CD4-positive, alpha-beta T cell treated with Interleukin-15 for 4 hours (primary cell): ENCODE data around the gene RET.

Experiments used
- DNase-seq: peaks from one replicate; pipeline ENCODE4 v3.0.0-alpha.2; 2020; ENCODE audit warnings: low spot score

The RET gene

DNA sequence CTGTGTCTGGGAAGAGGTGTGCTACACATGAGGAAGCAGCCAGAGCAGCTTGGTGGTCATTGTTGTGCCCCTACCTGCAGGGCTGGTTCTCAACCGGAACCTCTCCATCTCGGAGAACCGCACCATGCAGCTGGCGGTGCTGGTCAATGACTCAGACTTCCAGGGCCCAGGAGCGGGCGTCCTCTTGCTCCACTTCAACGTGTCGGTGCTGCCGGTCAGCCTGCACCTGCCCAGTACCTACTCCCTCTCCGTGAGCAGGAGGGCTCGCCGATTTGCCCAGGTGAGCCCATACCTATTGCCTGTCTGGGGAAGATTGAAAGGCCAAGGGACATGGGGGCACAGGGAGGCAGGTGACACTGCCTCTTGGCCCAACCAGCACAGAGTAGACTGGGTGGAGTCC is 32.1 kb downstream of the RET start:
- DNase-seq, result no peak

DNA sequence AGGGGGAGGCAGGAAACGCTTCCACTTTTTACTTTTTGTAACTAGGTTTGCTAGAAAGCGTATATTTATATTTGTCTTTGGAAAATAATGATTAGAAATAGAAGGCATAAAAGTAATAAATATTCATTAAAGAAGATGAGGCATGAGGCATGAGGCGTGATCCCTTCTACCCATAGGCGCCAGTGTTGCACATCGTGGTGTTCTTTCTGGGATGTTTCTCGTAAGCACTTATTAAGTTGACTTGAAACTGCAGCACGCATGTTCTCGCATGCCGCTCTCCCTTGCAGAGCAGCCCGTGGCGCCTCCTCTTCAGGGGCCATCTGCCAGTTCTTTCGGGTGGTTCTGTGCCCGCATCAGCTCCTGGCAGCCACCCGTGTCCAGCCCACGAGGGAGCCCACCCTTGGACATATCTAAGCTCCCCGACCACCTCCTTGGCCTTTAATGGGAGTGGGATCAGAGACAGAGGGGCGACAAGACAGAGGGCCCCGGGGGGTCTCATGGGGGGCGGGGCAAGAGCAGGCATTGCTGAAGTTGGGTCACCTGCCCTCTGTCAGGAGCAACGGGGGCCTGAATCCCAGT is 32.9 kb downstream of the RET start:
- DNase-seq, result no peak

DNA sequence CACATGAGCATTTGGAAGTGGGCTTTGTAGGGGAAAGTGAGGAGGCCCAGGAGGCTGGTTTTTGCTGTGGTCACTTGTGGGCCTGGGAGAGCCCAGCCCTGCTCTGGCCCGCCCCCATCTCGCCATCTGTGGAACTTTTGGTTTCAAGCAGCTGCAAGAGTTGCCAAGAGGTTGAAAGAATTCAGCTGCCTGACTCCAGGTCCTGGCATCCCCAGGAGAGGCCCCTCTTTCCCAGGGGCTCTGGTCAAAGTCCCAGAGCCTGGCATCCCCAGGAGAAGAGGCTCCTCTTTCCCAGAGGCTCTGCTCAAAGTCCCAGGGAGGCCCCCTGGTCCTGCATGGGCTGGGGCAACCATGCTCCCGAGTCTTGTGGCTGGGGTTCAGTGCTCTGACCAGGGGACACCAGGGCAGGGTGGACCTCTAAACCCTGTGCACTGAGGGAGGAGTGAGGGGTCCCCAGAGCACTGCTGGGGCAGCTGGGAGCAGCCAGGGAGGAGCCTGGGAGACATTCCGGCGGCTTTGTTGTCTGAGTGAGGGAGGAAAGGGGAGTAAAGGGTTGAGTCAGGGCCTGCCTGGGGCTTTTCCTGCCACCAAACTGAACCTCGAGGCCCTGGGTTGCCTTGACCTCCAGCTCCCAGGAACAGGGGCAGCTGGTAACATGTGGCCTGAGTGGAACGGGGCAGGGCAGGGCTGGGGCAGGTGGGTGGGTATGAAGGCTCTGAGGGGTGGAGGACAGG is 33.6 kb downstream of the RET start:
- DNase-seq, result no peak

DNA sequence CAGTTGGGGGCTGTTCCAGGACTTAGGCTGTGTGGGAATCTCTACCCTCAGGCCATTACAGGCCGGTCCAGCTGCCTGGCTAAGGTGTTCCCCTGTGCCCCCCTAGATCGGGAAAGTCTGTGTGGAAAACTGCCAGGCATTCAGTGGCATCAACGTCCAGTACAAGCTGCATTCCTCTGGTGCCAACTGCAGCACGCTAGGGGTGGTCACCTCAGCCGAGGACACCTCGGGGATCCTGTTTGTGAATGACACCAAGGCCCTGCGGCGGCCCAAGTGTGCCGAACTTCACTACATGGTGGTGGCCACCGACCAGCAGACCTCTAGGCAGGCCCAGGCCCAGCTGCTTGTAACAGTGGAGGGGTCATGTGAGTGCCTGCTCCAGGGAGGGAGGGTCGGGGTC is 34.2 kb downstream of the RET start:
- no peak for DNase-seq

DNA sequence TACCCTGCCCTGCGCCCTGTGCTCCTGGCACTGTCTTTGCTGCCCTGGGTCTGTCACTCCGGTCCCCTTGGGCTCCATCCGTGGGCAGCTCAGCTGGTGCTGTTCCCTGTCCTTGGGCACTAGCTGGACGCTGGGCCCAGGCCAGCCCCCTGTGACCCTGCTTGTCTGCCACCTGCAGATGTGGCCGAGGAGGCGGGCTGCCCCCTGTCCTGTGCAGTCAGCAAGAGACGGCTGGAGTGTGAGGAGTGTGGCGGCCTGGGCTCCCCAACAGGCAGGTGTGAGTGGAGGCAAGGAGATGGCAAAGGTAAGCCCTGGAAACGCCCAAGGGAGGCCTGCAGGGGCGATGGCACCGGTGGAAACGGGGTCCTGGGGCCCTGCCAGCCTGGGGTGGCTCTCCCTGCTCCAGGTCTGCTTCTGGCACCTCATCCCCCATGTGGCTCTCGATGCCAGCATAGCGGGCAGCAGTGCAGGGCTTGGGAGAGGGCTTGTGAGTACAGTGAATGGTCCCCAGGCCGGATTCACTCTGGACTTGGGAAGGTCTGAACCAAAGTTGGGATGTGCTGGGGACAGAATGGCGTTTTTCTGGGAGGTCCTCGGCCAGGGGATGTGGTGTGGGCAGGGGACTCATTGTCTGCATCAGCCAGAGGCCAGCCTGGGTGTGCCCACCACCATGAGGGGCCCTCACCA is 35.2 kb downstream of the RET start:
- DNase-seq, result no peak

DNA sequence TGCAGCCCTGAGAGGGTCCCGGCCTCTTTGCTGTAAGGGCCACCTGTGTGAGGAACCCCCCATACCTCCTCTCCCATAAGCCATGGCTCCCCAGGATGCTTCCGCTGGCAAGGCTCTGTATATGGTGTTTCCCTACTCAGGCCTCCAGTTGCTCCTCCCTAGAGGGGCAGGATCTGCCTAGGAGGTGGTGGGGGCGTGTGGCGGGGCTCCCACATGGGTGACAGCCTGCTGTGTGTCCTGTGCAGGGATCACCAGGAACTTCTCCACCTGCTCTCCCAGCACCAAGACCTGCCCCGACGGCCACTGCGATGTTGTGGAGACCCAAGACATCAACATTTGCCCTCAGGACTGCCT is 35.7 kb downstream of the RET start:
- no peak for DNase-seq

DNA sequence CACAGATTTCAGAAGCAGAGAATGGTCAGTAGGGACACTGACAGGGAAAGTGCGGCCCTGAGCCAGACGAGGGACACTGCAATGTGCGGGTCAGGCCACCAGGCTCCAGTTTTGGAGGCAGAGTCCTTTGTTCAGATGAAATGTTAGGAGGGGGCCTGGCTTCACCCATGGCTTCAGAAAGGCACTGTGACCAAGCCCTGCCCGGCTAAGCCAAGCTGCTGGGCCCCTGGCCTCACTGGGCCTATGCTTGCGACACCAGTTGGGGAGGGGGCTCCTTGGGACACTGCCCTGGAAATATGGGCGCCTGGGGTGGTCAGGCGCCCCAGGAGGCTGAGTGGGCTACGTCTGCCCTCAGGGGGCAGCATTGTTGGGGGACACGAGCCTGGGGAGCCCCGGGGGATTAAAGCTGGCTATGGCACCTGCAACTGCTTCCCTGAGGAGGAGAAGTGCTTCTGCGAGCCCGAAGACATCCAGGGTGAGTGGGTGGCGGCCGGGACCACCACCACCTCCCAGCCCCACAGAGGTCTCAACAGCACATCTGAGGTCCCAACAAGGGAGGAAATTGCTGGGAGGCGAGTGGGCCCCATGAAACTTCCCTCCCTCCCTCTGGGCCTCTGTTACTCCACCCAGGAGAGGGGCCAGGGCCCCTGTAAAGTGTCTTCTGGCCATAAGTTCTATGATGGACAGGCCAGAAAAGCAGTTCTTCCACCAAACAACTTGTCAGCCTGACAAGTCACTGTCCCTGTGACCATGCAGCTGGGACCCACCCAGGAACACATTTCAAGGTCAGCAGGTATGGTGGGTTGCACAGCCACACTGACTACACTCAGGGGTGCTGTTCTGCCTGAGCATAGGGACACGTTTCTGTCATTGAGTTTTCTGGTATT is 36.6 kb downstream of the RET start:
- DNase-seq, result no peak

DNA sequence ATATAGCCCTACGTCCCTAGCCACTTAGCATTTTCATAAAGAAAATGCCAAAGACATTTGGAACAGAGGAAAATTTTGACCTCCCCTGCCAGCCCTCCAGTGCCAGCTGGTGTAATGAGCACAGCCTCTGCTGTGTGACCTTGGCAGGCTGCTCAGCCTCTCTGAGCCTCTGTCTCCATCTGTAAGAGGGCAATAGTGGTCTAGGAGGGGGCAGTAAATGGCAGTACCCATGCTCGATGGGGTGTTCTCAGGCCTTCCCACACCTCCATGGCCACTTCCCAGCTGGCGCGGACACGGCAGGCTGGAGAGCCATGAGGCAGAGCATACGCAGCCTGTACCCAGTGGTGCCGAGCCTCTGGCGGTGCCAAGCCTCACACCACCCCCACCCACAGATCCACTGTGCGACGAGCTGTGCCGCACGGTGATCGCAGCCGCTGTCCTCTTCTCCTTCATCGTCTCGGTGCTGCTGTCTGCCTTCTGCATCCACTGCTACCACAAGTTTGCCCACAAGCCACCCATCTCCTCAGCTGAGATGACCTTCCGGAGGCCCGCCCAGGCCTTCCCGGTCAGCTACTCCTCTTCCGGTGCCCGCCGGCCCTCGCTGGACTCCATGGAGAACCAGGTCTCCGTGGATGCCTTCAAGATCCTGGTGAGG is 37.3 kb downstream of the RET start:
- DNase-seq, result no peak

DNA sequence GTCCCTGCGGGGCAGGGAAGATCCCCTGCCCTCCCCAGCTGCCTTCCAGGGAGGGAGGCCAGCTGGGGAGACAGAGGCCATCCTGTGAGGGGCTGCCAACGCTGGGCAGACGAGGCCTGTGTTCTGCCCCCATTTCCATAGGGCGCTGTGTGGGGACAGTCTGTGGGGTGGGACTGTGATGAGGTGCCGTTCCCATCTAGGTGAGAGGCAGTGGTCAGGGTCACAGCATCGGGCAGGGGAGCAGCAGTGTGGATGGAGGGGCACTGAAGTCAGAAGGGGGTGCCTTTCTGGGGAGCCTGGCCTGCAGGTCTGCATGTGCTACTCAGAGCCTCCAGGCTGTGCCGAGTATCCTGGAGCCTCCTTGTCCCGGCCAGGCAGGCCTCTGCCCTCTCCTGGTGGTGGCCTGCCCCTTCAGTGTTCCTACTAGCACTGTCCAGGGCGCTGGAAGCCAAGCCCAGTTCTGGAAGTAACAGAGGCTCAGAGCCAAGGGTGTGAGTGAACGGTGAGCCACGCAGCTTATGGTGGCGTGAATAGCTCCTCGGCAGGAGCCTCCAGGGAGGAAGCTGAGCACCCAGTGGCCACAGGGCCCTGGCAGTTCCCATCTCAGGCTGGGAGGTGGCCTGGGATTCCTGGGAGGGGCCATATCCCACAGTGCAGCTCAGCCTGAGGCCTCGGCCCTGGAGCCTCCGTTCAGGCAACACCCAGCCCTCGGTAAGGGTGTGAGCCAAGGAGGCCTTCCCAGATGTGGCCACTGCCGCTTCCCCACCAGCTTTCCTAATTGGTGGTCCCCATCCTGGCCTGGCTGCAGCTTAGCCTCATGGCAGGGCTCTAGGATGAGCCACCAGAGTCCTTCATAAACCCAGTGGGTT is 38.1 kb downstream of the RET start:
- no peak for DNase-seq

DNA sequence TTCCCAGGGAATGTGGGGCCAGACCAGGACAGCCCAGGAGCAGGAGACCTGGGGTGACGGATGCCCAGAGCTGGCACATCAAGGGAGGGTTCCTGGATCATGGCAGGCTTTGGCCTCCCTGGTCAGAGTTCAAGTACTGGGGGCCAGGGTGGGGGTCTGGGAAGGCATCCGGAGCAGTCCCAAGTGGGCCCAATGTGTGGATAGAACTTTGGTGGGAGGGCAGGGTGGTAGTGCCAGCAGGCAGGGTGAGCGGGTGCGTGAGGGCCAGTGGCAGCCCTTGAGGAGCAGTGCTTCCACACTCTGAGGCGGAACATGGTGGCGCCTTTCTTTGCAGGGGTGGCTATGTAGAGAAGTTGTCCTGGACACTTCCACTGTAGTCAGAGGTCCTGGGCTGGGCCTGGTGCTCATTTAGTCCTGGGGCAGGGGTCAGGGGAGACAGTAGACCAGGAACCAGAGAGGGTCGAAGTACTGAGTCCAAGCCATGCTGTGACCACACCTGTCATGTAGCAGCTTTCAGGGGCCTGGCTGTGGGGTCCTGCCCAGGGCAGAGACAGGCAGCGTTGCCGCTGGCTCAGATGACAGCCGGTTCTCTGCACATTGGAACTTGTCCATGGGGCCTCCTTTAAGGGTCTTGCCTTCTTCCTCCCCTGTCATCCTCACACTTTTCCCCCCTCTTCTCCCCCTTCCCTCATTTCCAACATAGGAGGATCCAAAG is 39.2 kb downstream of the RET start:
- DNase-seq, result no peak

DNA sequence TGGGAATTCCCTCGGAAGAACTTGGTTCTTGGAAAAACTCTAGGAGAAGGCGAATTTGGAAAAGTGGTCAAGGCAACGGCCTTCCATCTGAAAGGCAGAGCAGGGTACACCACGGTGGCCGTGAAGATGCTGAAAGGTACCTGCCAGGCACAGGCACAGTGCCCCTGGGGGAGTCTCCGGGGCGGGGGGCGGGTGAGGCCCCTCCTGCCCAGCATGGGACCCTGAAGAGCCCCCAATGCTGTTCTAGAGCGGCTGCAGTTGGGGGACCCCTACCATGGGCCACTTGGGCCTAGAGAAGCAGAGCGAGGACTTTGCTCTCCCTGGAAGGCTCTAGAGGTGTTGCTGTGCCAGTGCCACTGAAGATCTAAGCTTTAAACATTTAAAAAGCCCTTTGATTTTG is 39.7 kb downstream of the RET start:
- no peak for DNase-seq

DNA sequence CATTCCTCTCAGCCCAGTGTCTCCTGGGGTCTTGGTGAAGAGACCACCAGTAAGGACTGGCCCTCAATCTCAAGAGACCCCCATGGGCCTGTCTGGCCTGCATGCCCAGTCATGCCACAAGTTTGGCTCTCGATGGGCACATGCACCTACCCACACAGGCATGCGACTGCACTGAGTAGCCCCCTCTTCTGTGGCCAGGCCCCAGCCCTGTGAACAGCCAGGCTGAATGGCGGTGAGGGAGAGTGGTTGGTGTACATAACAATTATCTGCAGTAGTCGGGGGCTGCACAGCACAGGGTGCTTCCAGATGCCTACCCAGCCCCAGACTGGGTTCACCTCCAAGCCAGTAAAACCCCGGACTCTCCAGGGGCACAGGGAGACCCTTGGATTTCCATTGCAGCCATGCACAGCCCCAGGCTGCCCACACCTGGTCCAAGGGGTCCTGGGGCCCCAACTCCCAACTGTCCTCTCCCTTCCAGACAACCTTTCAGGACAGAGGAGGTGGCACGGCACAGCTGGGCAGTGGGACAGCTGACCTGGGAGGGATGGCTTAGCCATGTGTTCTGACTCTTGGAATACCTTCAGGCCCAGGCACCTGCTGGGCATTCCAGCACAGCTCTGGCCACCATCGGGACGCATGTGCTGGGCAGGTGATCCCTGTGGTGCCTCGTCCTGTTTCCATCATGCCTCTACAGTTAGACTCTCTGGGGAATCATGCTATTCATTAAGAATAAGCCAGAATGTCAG is 40.3 kb downstream of the RET start:
- DNase-seq, result no peak

DNA sequence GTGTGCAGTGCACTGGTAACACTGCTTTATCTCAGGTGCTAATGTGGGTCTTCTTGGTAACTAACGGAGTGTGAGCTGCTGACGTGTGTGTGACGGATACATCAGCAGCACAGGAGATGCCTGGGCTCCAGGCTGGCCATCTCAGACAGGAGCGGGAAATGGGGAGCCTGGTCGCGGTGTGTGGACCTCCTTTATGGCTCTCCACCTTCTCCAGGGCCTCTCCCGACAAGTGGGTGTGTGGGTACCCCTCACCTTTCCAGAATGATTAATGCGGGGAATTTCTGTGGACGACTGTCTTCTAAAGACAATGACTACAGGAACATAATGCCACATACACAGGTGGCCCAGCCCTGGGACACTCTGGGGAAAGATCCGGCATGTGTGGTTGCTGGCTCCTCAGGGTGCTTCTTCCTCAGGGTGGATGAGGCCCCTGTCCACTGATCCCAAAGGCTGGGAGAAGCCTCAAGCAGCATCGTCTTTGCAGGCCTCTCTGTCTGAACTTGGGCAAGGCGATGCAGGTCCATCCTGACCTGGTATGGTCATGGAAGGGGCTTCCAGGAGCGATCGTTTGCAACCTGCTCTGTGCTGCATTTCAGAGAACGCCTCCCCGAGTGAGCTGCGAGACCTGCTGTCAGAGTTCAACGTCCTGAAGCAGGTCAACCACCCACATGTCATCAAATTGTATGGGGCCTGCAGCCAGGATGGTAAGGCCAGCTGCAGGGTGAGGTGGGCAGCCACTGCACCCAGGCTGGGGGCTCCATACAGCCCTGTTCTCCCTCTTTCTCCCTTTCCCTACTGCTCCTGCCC is 41.1 kb downstream of the RET start:
- no peak for DNase-seq

DNA sequence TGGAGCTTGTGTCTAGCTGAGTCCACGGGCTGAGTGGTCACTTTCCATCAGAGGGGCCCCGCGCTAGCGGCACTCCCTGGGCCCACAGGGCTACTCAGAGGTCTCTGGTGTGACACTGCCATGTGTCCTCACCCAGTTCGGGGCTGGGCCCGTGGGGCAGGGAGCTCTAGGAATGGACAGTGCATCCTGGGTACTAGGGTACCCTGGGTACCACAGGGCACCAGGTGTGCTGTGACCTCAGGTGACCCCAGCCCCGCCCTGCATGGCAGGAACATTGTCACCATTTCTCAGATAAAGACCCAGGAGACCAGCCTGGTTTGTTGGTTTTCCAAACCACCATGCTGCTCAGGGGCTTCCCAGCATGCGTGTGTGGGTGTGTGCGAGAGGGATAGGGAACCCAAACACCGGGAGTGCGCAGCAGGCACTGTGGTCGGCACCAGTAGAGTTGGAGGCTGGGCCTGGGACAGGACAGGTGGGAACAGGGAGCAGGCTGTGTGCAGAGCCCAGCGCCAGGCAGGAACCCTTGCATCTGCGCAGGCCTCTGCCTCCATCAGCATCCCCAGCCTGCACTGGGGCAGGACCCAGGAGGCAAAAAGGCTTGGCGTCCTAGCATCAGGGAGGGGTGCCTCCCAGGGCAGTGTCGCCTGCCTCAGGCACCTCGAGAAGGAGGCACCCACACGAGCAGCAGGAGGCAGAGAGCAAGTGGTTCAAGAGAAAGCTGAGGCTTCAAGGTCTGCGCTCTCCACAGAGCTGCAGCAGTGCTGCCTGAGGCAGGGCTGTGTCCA is 42.0 kb downstream of the RET start:
- no peak for DNase-seq

DNA sequence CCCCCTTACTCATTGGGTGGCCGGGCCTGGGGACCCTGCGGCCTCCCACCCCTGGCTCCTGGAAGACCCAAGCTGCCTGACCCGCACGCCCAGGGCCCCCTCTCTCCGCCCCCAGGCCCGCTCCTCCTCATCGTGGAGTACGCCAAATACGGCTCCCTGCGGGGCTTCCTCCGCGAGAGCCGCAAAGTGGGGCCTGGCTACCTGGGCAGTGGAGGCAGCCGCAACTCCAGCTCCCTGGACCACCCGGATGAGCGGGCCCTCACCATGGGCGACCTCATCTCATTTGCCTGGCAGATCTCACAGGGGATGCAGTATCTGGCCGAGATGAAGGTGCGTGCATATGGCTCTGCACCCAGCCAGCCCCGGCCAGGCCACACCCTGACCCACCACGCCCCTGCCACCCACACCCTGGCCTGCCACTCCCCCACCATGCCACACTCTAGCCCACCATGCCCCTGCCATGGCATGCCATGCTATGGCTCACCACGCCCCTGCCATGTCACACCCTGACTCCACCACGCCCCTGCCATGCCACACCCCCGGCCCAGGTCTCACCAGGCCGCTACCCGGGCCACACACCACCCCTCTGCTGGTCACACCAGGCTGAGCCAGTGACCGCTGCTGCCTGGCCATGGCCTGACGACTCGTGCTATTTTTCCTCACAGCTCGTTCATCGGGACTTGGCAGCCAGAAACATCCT is 42.7 kb downstream of the RET start:
- no peak for DNase-seq

DNA sequence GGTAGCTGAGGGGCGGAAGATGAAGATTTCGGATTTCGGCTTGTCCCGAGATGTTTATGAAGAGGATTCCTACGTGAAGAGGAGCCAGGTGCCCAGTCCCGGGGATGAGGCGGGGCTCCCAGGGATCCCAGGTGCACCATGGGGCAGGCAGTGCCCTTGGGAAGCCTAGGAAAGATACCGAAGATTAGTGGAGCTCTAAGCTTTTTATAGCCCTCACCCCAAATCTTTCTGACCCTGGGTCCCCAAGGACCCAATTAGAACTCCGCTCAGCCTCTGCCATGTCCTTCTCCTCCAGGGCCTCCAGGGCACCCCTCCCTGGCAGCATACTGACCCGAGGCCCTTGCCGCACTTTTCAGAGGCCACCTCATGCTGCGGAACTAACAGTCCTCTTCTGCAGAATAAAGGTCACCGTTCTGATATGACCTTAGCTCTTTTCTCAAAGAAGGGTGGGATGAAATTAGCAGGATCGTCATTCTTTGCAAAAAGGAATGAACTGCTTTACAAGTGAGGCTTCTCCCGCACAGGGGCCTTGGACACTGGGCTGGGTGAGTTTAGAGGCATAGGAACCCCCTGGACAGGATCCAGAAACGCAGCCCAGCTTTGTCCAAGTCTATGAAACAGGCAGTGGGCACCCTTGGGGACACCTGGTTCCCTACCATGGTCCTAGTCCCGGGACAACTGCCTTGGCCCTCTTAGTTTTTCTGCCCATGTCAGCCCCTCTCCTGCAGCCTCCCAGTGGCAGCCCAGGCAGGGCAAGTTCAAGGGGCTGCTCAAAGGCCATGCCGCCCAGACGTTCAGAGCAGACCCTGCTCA is 43.5 kb downstream of the RET start:
- DNase-seq, result no peak

DNA sequence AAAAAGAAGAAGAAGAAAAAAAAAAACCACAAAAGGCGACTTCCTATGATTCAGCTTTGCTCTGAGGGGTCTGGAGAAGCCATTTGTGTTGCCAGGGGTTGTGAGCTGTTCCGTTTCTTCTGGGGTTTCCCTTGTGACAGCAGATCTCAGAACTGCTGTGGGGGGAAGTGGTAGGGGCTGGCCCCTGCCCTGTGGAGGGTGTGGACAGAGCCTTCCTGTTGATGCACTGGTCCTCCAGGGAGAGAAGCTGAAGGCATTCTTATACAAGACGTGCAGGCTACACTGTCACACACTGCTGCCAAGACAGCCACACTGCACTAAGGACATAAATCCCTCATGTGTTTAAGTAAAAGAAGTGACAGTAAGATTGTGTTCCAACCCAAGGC is 44.1 kb downstream of the RET start:
- peak; percentile 69 for DNase-seq
